Stimulated activated effector memory CD8-positive, alpha-beta T cell treated with anti-CD3 and anti-CD28 coated beads, Interleukin-12 subunit alpha, Interleukin-12 subunit beta, amount 100 ng/mL, for 72 hours (primary cell): ENCODE results near the gene MTARC2.
A peak's percentile ranks its signal among the peaks of the same experiment; 100 is the strongest.

Source experiments
- ATAC-seq: fragments of 150-1000 bp; cut with Tn5 transposase; 2 replicates; pipeline ENCODE4 v1.10.0; 2021
- DNase-seq, 2 donors: peaks; one replicate each; pipeline ENCODE4 v3.0.0; 2021 to 2022; ENCODE audit warnings: low spot score in 2 of 2
- H3K27ac Mint-ChIP-seq: one replicate; pipeline ENCODE4 v1.8.0; 2022; ENCODE audit warnings: mild to moderate bottlenecking, mixed read lengths
- H3K36me3 Mint-ChIP-seq: one replicate; pipeline ENCODE4 v1.8.0; 2022; ENCODE audit warnings: mild to moderate bottlenecking, mixed read lengths
- H3K4me1 Mint-ChIP-seq: one replicate; pipeline ENCODE4 v1.8.0; 2022; ENCODE audit warnings: mixed read lengths
- H3K4me3 Mint-ChIP-seq: one replicate; pipeline ENCODE4 v1.8.0; 2022; ENCODE audit warnings: mild to moderate bottlenecking, mixed read lengths
- H3K9me3 Mint-ChIP-seq: one replicate; pipeline ENCODE4 v1.8.0; 2022; ENCODE audit warnings: mixed read lengths

Gene MTARC2

DNA sequence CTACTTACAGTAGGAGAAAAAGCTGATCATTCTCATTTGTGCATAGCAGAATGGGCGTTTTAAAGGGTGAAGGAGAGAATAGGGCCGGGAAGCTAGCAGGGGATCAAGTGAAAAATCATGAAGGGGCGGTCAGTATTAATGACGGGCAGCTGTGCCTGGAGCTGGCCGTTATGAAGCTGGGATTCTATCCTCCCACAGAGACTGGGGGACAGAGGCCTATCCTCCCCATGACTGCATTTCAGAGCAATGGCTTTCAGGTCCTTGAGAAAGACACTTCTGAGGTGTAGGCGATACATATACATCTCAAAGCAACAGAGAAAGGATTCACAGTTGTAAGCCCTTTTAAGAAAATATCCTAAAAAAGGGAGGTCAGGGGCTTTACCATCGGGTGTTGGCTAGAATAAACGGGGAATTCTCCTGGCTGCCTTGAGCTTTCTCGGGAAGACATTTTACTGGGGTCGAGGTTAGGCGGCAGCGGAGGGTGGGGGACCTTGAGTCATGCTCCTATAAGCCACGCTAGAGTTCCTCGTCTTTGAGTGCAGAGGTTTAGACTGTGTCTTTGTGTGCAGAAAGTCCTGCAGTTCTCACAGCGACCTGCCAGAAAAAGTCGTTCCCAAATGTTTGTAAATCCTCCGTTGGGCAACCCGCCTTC lies 559 bp upstream of the MTARC2 start:
- Mint-ChIP-seq H3K4me1 (no peaks in the 10 kb centered on the region), H3K36me3 (no peaks in the 10 kb centered on the region), H3K27ac (no peak overlapping the region), H3K4me3 (peak overlapping the region; percentile 38), H3K9me3 (no peaks in the 10 kb centered on the region)
- ATAC-seq (no peak), DNase-seq (no peak)

DNA sequence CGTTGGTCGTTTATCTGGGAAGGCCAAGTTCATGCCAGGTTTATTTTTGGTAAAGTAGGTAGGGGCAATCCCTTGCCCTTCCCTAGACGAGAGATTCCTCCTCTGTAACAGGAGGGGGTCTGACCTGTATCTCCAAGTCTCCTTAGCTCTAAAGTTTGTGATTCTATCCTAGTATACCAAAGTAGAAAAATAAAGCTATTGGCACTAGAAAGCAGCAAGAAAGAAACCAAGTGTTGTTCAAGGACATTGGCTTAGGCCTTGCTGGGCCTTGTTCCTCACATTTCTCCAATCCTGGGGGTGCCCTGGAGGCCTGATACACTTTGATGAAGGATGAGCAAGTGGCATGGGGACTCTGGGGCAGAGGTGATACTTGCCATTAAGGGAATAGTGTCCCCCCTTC lies 814 bp downstream of the MTARC2 start:
- no peak for DNase-seq
- Mint-ChIP-seq H3K4me1 (no peaks in the 10 kb centered on the region), H3K36me3 (no peaks in the 10 kb centered on the region), H3K27ac (no peak overlapping the region), H3K9me3 (no peaks in the 10 kb centered on the region), H3K4me3 (peak overlapping the region; percentile 38)
- no peak for ATAC-seq

DNA sequence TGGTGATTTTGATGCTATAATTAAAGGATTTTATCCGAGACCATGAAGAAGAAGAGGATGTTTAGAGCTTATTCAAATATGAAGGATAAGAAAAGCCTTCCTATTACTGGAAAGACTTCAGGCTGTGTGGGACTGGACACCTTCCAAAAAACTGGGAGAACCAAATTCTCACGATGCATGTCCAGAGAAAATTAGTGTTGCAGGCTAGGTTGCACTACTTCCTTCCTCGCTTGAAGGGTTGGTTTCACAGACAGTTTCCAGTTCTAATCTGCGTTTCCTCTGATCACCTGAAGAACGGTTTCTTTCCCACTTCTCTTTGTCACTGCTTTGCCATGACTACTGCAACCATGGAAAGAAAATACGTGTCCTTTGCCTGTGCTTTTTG lies 2.0 kb downstream of the MTARC2 start:
- no peak for ATAC-seq
- Mint-ChIP-seq H3K4me1 (no peaks in the 10 kb centered on the region), H3K4me3 (no peak overlapping the region), H3K9me3 (no peaks in the 10 kb centered on the region), H3K36me3 (no peaks in the 10 kb centered on the region), H3K27ac (no peak overlapping the region)
- no peak for DNase-seq

DNA sequence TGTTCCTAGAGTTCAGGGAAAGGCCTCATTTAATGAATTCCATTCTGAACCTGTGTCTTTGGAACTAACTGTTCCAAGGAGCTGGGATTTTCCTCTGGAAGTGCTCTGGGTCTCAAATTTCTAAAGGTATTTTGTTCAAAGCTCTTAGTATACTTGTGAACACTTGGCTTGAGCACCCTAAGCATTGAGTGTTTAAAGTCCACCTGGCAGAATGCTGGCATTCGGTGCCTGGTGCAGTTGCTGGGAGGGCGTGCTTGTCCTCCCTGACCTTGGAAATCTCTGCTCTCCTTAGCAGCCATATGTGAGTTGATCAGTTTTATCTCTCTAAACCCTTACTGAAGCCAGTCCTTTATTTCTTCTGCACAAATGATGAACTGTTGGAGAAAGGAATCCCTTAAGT lies 3.0 kb downstream of the MTARC2 start:
- no peaks in the 10 kb centered on the region for H3K36me3 Mint-ChIP-seq
- H3K4me1 Mint-ChIP-seq: no peaks in the 10 kb centered on the region
- no peak overlapping the region for H3K27ac Mint-ChIP-seq
- no peak for DNase-seq
- no peak for ATAC-seq
- no peaks in the 10 kb centered on the region for H3K9me3 Mint-ChIP-seq
- H3K4me3 Mint-ChIP-seq: no peak overlapping the region

DNA sequence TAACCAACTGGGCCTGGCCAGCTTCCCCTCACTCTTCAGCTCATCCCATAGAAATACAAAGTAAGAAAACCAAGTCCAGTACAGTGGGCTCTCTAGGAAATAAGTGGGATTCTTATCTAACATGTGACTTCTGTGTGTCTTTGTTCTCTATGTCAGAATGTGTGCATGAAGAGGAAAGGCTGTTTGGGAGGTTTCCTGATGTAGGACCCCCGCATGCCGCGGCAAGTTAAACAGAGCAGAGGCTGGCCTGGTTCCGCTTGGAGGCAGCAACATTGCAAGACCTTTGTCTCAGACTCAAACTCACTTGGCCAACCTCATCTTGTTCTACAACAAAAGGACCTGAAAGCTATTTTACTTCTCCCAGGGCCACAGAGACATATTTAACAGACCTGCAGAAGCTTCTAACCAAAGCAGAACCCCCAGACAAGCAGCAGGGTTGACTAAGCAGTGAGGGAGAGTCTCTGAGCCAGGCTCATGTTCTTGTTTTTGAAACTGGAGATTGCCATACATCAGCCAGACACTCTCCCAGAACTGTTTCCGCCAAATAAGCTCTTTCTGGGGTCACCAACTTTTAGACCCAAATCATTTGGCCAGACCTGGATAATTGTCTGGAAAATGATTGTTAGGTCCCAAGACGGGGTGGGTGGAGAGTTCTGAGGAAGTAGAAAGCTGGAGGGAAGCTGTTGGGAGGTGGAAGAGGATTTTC lies 6.2 kb downstream of the MTARC2 start:
- Mint-ChIP-seq H3K9me3 (no peaks in the 10 kb centered on the region), H3K36me3 (no peaks in the 10 kb centered on the region), H3K27ac (no peak overlapping the region), H3K4me3 (no peak overlapping the region), H3K4me1 (no peaks in the 10 kb centered on the region)
- DNase-seq (no peak), ATAC-seq (no peak)

DNA sequence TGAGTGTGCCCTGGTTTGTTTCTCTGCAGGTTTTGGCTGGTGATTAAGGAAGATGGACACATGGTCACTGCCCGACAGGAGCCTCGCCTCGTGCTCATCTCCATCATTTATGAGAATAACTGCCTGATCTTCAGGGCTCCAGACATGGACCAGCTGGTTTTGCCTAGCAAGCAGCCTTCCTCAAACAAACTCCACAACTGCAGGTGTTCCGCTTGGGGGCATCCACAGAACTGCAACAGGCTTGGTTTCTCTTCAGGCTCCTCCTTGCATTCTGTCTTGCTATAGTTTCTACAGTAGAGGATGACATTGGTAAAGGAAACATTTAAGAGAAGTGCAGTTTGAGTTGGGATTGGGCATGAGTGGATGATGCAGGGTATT lies 6.8 kb downstream of the MTARC2 start:
- Mint-ChIP-seq H3K4me1 (no peaks in the 10 kb centered on the region), H3K9me3 (no peaks in the 10 kb centered on the region), H3K27ac (no peak overlapping the region), H3K36me3 (no peaks in the 10 kb centered on the region), H3K4me3 (no peak overlapping the region)
- no peak for ATAC-seq
- DNase-seq: no peak

DNA sequence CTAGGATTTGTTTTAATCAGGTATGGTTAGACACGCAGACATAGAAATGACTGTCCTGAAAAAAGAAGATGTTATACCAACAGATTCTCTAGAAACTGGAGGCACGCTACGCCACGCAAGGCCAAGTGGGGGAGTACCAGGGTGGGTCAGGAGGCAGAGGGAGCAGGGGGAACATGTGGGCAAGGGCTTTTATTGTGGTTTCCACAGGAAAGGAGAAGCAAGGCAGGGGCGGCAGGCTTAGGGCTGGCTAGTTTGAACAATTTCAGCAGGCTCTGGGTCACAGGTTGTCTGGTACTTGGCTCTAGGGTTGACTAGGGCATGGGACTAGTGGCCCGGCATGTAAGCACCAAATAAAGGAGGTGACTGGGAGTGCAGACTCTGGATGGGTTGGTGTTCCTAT lies 7.2 kb downstream of the MTARC2 start:
- ATAC-seq (no peak), DNase-seq (no peak)
- Mint-ChIP-seq H3K27ac (no peak overlapping the region), H3K4me1 (no peaks in the 10 kb centered on the region), H3K9me3 (no peaks in the 10 kb centered on the region), H3K36me3 (no peaks in the 10 kb centered on the region), H3K4me3 (no peak overlapping the region)

DNA sequence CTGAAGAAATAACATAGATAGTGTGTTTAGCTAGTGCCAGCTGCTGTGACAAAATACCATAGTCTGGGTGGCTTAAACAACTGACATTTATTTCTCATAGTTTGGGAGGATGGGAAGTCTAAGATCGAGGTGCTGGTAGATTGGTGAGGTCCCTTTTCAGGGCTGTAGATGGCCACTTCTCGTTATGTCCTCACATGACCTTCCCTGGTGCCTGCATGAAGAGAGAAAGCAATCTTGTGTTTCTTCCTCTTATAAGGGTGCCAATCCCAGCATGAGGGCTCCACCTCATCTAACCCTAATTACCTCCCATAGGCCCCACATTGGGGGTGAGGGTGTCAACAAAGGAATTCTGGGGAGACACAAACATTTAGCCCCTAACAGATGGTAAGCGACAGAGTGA lies 9.3 kb downstream of the MTARC2 start:
- no peak overlapping the region for H3K27ac Mint-ChIP-seq
- H3K4me1 Mint-ChIP-seq: no peaks in the 10 kb centered on the region
- H3K36me3 Mint-ChIP-seq: no peaks in the 10 kb centered on the region
- DNase-seq: no peak
- ATAC-seq: no peak
- no peak overlapping the region for H3K4me3 Mint-ChIP-seq
- H3K9me3 Mint-ChIP-seq: no peaks in the 10 kb centered on the region

DNA sequence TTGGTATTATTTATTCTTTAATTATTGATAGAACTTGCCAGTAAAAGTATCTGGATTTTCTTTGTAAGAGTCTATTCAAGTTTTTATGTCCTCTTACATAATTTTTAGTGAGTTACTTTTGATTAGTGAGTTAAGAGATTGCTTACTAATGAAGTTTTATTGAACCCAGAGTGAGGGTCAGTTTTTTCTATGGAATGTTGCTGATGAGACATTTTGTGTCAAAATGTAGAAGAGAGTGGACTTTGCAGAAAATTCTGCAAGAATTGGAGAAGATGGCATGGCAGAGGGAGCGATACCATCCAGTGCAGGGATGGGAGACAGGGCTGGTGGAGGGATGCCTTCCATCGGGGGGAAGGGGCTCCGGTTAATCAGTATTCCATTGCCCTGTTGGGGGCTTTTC lies 11.0 kb downstream of the MTARC2 start:
- H3K4me3 Mint-ChIP-seq: no peak overlapping the region
- H3K4me1 Mint-ChIP-seq: no peaks in the 10 kb centered on the region
- no peaks in the 10 kb centered on the region for H3K9me3 Mint-ChIP-seq
- no peak overlapping the region for H3K27ac Mint-ChIP-seq
- no peak for DNase-seq
- H3K36me3 Mint-ChIP-seq: no peaks in the 10 kb centered on the region
- no peak for ATAC-seq

DNA sequence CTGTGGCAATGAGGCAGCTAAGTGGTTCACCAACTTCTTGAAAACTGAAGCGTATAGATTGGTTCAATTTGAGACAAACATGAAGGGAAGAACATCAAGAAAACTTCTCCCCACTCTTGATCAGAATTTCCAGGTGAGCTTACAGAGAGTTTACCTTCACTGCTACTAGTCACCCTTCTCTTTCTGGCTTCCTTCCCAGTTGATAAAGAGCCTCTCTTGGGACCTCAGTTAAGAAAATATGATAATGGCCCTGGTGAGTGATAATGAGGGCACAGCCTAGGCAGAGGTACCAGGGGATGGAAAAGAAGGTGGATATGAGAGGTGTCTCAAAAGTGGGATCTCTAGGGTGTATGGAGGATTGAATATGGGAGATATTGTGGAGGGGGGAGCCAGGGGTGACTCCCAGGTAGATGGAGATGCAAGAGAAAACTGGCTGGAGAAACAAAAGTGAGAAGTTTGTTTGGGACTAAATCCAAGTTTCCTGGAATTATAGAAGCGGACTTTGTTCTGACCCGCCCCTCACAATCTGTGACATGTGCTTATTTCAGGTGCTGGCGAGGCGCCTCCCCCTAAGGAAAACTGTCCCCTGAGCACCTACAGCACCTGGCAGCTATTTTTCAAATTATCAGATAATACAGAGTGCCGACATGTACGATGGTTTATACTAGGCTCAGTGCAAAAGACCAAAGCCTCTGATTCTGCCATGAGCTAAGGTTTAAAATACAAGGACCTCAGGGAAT lies 13.7 kb downstream of the MTARC2 start:
- Mint-ChIP-seq H3K9me3 (no peaks in the 10 kb centered on the region), H3K4me1 (no peaks in the 10 kb centered on the region), H3K4me3 (no peak overlapping the region), H3K27ac (no peak overlapping the region), H3K36me3 (no peaks in the 10 kb centered on the region)
- DNase-seq: no peak
- no peak for ATAC-seq

DNA sequence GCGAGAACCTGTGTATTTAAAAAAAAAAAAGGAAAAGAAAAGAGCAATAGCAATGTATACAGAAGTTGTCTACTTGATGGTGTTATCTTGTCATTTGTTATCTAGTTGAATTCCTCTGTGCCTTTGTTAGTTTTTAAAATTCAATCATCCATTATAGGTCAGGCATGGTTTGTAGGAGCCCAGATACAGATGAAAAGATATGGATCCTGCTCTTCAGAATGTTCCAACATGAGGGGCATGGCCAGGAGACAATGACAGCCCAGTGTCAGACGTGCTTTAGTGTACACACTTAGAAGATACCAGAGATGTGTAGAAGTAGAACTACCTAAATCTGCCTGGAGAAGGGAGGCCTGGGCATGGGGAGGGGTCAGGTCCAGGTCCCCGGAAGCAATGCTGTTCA lies 16.6 kb downstream of the MTARC2 start:
- H3K4me1 Mint-ChIP-seq: no peaks in the 10 kb centered on the region
- H3K9me3 Mint-ChIP-seq: no peaks in the 10 kb centered on the region
- no peak overlapping the region for H3K4me3 Mint-ChIP-seq
- ATAC-seq (no peak), DNase-seq (no peak)
- no peaks in the 10 kb centered on the region for H3K36me3 Mint-ChIP-seq
- H3K27ac Mint-ChIP-seq: no peak overlapping the region

DNA sequence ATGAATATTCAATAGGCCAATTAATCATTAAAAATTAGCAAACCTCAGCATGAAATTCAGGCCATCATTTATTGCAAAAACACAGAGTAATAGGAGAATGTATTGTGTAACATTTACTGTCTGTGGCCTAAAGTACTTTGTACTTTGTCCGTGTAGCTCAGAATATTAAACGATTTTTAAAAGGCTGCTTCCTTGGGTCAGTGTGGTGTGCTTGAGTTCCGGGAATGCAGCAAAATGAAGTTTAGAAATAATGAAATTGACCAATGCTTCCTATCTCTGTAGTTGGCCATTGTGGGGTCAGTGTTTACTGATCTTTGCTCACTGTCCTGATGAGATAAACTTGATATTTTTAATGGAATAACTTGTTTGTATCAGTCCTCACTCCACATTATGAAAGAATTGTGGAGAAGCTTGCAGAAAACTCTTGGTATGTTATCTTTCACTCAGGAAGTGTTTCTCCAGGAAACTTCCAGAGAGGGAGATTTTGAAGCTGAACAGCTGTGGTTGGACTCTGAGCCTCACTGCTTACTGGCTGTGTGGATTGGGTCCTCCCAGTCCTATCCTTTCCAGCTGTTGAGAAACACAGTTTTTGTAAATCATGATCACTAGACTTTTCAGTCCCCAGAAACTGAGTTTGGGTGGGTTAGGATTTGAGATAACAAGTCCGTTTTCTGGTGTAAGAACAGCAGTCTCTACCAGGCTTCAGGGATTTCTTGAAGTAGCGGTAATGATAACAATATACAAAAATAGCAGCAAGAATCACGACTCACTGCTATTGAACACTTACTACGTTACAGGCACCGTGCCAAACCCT lies 19.4 kb downstream of the MTARC2 start:
- H3K9me3 Mint-ChIP-seq: no peaks in the 10 kb centered on the region
- no peak overlapping the region for H3K4me3 Mint-ChIP-seq
- H3K4me1 Mint-ChIP-seq: no peaks in the 10 kb centered on the region
- DNase-seq: no peak
- H3K27ac Mint-ChIP-seq: no peak overlapping the region
- H3K36me3 Mint-ChIP-seq: no peaks in the 10 kb centered on the region
- no peak for ATAC-seq

DNA sequence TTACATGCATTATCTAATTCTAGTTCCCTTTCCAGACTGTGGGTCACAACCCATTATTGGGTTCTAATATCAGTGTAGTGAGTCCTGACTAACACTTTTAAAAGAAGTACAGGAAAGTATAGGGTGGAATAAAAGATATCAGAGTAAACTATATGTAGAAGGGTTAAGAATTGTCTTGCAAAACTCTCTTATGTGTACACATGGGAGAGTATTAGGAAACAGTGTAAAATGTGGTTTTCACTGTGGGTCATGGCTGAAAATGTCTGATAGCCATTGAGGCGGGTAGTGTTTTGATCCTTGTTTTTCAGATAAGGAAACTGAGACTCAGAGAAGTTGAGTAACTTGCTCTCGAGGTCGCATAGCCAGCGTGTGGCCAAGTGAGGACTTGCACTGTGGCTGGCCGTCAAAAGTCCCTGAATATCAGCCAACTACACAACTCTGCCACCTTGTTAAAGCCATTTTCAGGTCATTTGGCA lies 20.0 kb downstream of the MTARC2 start:
- DNase-seq: no peak
- H3K4me1 Mint-ChIP-seq: no peaks in the 10 kb centered on the region
- ATAC-seq: no peak
- no peak overlapping the region for H3K4me3 Mint-ChIP-seq
- no peak overlapping the region for H3K27ac Mint-ChIP-seq
- H3K9me3 Mint-ChIP-seq: no peaks in the 10 kb centered on the region
- H3K36me3 Mint-ChIP-seq: no peaks in the 10 kb centered on the region

DNA sequence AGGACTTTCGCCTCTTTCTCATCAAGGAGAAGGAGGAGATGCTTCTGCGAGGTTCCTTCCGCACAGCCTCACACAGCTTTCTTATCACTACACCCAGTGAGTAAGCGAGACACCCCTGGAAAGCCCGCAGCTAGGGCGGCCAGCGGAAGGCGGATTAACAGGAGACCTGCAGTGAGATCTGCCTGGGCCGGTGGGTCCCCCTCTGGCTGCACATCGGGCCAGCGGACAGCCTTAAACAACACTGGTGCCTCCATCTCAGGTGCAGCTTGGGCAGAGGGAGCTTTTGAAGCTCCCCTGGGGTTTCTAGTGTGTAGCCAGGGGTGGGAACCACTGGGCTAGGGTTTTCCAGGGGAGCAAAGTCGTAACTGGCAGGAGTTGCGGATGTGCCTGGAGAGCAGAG lies 21.1 kb downstream of the MTARC2 start:
- no peak overlapping the region for H3K27ac Mint-ChIP-seq
- ATAC-seq: peak; percentile 22
- no peaks in the 10 kb centered on the region for H3K4me1 Mint-ChIP-seq
- no peaks in the 10 kb centered on the region for H3K9me3 Mint-ChIP-seq
- H3K36me3 Mint-ChIP-seq: no peaks in the 10 kb centered on the region
- no peak overlapping the region for H3K4me3 Mint-ChIP-seq
- no peak for DNase-seq

DNA sequence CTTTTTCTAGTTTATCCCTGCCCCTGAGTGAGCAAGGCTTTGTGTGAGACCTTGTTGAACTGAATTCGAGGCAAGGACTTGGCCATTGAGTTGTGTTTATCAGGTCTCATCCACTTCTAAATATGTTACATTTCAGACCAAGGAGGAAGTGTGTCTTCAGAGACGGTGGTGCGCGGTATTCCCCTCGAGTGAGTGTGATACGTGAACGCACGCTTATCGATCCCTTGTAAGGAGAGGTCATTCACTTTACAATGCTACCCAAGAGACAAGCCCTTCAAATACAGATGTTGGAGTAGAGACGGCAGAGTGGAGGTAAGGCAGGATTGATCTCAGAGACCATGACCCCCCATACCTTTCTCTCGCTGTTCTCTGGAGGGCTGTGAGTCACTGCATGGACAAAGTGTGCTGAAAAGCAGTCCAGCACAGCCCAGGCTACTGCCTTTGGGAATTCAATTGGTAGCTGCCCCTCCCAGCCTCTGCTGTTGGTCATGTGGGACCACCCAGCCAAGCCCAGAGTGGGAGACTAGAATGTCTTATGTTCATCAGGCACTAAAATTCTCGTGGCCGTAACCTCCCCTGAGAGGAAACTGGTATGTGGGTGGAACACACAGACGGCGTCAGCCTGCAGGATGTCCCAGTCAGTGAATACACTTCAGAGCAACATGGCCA lies 22.3 kb downstream of the MTARC2 start:
- Mint-ChIP-seq H3K36me3 (no peaks in the 10 kb centered on the region), H3K4me1 (no peaks in the 10 kb centered on the region), H3K27ac (no peak overlapping the region), H3K9me3 (no peaks in the 10 kb centered on the region), H3K4me3 (no peak overlapping the region)
- no peak for DNase-seq
- ATAC-seq: no peak
